NCI-H2107 (cell line): ENCODE results near the gene HIVEP3.

Experiments used
- DNase-seq: peaks from one replicate; lab custom pipeline; 2025; lab: John Stamatoyannopoulos, UW

Gene HIVEP3

DNA sequence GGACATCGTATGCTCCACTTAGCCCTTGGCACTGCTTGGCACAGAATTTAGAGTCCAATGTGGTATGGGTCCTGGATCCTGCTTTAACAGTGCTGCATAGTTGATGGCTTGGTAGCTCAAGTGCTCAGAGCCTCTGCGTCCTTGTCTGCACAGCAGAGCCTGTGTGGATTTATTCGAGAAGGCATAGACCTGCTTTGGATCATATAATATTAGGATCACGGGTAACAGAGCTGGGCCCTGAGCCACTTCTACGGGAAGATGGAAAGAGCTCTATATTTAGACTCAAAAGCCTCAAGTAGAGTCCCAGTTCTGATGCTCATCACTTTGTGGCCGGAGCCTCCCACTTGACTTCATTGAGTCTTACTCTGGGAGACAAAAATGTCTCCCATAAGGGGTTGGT, 269.9 kb downstream of the HIVEP3 start:
- DNase-seq, result no peak

DNA sequence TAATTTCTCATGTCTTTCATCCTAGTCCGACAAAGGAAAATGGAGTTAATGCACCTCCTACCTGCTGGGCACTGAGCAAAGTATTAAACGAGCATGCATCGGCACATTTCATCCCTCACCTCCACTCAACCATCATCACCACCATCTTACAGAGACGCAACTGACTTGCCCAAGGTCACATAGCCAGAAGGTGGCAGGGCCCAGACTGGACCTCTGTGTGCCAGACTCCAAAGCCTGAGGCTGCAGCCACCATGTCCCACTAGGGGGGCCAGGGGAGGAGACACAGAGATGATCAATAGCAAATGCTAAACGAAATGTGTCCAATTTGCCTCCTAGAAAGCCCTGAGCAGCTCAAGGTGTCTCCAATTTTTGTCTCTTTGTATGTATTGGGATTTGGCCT, 270.5 kb downstream of the HIVEP3 start:
- DNase-seq, result no peak

DNA sequence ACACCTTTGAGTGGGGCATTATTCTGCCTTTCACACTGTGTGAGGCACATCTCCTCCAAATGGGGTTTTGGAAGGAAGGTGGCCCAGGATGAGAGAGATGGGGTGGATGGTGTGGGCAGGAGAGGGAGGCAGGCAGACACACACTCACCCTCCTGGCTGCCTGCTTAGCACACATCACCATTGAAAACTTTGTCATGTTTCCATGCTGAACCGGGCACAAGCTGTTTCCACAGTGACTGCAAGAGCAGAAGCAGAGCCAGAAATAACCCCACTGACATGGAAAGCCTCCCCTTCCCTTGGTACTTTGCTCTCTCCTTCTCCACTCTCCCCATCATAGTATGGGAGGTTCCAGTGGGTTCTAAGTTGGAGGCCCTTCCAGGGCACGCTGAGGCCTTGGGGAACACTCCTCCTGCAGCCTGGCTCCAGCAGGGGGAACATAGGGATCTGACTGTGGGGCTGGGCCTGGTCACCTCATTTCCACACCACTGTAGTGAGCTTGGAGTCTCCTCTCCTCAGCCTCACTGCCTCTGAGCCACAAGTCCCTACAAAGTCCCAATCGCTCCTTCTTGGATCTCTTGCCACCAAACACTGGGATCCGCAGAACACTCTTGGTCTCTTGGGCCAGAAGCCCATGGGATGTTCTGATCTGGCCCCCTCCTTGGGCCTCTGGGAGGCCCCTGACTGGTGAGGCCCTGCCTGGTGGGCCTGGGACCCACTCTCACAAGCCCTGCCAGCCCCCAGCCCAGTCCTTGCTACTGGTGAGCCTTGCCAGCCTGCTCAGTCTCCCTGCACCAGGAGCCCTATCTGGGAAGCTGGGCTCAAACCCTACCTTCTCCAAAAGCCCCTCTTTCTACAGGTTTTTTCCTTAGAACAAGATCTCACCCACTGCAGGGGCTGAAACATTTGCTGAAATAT, 271.2 kb downstream of the HIVEP3 start:
- DNase-seq, result no peak

DNA sequence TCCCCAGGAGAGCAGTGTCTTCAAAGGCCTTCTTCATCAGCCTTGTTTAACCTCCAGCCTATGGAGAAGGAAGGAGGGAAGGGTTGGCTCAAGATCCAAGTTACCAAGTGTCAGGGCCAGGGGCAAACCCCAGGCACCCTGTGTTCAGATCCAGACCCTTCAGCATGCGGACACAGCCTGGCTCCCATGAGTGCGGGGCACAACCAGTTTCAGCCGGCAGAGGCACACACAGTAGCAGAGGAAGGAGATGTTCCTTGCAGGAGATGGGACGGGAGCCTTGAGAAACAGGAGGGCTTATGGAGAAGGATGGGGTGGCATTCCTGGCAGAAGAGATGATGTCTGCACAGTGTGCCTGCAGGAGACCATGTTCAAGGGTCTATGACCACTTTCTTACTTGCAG, 272.5 kb downstream of the HIVEP3 start:
- DNase-seq, result no peak

DNA sequence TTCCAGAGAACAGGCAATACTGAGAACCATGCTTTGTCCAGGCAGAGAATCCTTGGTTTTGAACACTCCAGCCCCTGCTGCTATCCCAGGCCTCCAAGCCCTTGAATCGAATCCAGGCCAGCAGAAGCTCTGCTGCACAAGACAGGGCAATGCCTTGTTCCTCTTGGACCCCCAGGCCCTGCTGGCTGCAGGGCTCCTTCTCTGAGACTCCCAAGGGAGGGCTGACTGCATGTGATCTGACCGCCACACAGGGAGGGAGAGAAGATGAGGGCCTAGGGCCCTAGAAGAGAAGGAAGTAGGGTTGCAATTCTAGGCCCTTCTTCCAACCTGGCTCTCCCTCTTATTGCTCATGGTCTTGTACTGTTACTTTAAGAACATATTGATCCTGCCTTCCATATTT, 273.7 kb downstream of the HIVEP3 start:
- DNase-seq, result no peak

DNA sequence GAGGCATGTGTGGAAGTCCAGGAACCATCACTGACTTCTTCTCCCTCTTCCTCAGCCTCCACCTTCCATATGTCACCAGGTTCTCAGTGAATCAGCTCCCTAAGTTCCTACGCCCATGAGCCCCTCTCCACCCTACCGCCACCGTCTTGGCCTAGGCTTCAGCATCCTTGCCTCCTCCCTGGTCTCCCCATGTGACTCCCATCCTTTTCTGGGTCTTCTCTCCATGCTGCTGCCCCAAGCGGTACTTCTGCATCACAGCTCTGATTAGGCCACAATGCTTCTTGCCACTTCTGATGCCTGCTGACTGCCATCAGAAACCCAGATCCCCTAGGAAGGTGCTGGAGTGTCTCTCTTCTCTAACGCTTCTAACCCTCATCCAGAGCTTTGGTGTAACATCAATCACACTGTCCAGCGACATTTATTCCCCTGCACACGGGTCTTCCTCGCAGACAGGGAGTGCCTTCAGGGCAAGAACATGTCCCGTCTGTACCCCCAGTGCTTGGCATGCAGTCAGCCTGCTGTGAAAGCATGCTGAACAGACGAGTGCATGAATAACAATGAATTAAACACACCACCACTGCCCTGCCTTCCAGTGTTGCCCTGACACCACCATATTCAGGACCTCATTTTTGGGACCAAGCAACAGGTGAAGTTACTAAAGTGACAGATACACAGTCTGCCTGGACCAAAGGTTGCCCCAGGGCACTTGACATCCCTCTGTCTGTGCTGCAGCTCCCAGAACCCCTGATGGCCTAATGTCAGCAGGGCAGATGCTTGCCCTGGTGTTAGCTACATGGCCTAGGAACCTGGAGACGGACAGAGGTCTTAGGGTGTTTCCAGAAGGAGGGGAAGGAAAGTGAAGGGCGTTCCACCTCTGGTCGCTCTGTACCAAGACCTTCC, 275.6 kb downstream of the HIVEP3 start:
- no peak for DNase-seq

DNA sequence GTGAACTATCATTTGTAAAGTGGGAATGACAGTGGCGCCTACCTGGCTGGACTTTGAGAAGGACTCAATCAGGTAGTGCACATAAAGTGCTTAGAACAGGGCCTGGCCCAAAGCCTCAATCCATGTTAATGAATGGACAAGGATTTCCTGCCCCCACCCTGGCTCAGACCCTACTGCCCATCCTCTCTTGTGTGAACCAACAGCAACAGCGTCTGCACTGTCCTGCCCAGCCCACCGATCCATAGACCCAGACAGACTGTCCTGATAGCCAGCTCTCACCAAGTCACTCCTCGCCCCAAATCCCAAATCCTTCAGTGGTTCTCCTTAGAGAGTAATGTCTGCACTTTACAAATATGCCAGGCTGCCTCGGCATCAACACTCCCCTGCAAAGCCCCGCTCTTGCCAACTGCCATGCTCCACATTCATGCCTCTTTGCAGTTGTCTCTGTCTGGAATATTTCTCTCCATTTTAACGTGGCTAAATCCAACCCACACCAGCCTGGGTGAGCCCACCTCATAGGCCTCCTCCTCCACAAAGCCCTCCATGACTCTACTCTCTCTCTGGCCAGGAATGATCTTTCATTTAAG, 276.7 kb downstream of the HIVEP3 start:
- no peak for DNase-seq

DNA sequence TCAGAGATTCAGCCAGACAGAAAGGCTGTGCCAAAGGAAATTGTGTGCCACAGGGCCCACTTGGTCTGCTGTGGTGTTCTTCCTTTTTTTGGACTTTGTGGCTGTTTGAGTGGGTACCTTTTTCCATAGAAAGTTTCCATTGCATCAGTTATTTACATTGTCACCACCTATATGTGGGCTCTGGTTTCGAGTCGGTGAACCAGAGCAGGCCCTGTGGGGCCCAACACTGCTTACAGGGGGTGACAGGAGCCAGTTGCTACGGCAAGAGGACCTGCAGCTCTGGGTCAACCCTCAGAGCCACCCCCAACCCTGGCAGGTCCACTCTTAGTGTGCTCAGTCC, 277.3 kb downstream of the HIVEP3 start:
- no peak for DNase-seq

DNA sequence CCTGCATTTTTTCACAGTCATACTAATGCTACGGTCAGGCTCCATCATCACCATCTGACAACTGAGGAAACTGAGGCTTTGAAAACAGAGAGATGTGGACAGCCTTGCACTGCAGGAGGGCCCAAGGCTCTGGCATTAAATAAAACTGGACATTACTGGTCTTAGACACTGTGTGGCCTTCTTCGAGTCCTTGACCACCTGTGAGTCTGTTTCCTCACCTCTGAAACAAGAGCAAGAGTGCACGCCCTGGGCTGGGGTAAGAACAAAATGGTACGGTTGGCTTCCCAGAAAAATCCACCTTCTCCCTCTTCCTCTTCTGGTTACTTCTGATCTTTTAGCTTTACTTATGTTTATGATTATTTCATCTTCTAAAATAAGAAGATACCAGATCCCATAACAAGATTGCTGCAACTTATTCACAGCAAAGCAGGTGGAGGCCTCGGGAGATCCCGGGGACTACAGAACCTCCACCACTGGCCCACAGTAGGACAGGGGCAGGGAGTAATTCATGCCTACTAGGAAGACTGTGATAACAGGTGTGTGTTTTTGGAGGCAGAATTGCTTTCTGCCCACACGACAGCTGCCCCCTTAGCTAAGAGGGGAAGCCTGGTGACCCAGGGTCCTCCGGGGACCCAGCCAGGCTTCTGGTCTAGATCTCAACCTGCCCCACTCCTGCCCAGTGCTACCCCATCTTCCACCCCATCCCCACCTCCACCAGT, 277.8 kb downstream of the HIVEP3 start:
- DNase-seq, result no peak

DNA sequence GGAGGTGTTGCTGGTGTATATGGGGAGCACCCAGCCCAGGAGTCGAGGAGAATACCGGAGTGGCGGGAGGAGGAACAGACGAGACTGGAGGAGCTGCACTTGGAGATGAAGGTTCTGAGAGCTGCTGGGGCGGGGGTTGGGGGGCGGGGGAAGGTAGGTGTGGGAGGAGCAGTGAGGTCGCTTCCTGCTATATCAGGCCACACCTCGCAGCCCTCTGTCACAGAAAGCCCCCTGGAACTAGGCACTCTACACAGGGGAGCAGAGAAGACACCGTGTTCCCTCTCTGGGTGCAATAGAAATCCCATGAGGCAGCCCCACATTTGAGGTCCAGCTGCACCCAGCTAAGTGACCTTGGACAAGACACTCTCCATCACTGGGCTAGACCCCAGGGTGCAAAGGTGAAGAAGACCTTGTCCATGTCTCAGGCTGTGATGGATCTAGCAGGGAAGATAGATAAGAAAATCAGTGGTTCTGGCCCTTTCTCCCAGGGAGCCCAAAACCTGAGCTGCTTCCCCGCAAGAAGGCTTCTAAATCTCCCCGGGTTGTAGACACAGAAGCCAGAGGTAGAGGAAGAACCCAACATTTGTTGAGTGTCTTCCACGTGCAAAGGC, 278.5 kb downstream of the HIVEP3 start:
- no peak for DNase-seq

DNA sequence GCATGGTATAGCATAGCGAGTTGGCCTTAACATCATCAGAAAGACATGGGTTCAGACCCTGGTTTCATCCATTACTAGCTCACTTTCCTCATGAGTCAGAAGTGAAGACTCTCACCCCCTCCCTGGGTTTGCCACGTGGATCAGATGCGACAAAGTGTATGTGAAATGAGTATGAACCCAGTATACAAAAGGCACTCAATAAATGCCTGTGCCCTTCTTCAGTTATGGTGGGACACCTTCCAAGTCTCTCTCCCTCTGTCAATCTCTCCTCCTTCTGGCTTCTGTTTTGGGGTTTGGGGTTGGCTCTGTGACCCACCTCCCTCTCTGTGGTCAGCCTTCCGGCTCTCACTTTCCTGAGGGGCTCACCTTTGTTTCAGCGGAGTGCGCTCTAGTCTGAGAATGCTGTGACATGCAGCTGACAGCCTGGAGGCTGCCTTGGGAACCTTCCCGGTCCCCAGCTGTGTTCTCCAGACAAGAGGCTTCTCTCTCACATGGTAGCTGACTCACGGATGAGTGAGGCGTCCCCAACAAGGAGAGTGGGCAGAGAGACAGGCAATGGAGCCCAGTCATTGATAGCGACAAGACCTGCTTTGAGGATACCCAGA, 279.3 kb downstream of the HIVEP3 start:
- DNase-seq, result no peak

DNA sequence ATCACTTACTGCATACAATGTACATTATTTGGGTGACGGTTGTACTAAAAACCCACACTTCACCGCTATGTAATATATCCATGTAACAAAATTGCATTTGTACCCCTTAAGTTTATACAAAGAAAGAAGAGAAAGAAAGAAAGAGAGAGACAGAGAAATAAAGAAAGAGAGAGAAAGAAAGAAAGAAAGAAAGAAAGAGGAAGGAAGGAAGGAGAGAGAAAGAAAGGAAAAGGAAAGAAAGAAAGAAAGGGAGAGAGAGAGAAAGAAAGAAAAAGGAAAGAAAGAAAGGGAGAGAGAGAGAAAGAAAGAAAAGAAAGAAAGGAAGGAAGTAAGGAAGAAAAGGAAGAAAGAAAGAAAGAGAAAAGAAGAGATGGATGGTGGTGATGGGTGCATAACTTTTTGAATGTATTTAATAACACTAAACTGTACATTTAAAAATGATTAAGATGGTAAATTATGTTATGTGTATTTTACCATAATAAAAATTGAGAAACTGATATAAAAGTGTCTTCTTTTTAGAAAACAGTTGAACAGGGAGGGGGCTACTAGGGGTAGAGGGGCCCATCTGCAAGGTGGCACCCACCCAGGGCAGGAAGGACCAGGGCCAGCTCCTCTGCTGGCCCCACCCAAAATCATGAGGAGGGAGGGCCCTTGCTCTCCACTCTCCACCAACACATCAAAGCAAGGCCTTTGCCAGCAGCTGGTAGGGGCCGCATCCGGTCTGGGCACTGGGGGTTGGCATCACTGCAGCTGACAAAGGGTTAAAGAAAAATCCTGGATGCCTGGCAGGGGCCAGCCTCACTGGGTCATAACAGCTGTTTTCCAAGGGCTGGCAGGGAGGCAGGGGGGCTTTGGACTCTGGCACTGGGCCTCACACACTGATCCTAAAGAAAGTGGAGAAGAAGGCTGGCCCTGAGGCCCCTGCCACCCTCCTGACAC, 280.4 kb downstream of the HIVEP3 start:
- DNase-seq, result no peak

DNA sequence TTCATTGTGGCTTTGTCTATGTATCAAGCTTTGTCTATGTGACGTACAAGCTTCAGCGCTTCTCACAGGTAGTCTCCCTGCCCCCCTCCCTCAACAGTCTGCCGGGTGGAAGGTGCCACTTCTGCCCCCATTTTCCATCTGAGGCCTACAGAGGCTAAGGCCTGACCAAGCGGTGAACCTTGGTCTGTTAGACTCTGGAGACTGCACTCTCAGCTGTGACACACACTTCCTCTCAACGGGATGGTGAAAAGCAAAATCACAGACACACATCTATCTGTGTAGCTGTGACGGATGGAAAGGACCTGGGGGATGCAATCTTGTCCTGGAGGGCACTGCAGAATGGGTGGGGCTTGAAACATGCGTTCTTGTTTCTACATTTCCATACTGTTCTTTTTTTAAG, 281.4 kb downstream of the HIVEP3 start:
- DNase-seq, result no peak

DNA sequence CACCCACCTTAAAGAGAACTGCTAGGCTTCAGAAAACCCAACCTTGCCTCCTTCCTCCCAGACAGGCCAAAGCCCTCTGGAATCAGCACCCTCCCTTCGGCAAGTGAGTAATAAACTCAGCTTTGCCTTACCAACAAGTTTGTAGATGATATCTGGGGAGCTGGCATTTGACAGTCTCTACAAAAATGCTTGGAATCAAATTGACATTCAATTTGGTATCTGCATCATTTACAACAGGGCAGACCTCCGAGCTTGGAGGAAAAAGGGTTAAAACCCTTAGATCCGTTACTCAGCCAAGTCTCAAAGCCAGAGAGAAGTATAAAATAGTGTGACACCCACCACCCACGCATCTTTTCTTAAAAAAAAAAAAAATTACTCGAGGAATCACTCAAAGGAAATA, 285.0 kb downstream of the HIVEP3 start:
- DNase-seq, result no peak

DNA sequence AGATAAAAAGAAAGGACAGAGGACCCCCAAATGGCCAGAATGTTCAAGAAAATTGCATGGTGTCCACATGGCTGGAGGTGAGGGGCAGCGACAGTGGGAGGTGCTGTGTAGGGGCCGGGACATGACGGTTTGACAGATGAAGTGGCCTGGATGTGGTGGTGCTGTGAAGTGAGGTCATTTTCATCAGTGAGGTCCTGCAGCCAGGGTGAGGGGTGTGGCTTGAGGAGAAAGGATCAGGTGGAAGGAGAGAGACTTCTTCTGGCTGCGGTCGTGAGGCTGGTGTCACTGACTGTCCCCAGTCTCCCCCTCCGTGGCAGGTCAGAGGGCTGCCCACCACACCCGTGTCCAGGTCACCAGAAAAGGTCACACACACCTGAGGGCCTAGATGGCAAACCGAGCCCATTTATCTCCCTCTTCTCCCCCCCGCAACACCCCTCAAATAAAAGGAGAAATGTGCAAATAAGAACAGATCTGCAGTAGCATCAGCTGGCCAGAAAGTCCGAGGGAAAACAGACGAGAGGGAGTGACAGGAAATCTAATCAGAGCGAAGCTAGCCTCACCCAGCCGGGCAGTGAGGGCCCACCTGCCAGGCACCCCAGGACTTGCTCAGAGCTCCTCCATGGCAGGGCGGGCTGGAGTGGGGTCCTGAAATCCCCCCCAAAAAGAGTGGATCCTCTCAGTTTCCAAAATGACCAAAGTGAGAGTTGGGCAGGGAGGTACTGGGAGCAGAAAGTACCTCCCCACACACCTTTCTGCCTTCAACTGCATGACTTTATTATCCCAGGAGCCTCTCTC, 285.7 kb downstream of the HIVEP3 start:
- DNase-seq, result no peak

DNA sequence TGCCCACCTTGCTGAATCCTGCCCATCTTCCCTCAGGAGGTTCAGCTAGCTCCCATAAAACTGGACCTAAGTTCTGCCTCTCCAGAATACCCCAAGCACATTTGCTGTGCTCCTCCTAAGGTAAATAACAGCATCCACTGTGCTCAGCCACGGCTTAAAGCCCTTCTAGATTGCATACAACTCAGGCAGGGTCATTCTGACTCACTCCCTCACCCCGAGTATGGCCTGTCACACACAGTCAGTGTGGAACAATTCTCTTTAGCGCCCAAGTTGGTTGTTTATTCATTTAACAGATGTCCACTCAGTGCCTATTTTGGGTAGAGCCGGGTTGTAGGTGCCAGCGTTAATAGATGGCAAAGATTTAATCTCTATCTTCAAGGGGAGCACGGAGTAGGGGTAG, 286.8 kb downstream of the HIVEP3 start:
- no peak for DNase-seq

DNA sequence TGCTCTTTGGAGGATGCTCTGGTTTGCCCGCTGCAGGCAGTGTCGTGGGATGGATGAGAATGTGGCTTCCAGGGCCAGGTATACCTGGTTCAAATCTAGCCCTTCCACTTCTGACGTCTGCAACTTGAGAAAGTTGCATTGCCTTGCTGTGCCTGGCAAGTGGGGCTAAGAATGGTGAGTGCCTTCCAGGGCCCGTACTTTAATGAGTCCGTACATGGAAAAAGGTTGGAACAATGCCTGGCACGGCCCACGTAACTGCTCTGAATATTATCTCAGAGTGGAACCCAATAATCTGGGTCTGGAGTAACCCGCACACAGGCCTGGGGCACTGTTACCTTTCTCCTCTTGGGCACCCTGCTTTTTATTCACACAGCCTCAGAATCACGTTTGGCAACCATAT, 287.6 kb downstream of the HIVEP3 start:
- DNase-seq, result no peak

DNA sequence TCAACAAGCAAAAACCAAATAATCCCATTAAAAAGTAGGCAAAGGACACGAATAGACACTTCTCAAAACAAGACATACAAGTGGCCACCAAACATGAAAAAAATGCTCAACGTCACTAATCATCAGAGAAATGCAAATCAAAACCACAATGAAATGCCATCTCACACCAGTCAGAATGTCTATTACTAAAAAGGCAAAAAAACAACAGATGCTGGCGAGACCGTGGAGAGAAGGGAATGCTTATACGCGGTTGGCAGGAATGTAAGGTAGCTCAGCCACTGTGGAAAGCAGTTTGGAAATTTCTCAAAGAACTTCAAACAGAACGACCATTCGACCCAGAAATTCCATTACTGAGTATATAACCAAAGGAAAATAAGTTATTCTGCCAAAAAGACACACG, 289.2 kb downstream of the HIVEP3 start:
- no peak for DNase-seq

DNA sequence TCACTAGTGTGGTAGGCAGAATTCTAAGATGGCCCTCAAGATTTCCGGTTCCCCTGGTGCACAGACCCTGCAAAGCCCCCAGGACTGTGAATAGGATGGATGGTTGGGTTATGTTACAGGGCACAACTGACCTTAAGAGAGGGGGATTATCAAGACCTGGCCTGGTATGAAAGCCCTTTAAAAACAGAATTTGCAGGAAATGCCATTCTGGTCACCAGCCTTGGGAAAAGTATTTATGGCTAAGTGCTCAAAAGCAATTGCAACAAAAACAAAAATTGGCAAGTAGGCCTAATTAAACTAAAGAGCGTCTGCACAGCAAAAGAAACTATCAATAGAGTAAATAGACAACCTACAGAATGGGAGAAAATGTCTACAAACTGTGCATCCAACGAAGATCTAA, 289.6 kb downstream of the HIVEP3 start:
- no peak for DNase-seq
